ENCODE measurements around the gene ABAT. TPM values are rescaled to one million over a fixed set of nuclear protein-coding genes. Genes with fewer than 3 reads are reported as not detected.

ABAT gene
- total RNA-seq, 2 experiments from 2014 or later = 2.0 to 6.7 TPM

DNA sequence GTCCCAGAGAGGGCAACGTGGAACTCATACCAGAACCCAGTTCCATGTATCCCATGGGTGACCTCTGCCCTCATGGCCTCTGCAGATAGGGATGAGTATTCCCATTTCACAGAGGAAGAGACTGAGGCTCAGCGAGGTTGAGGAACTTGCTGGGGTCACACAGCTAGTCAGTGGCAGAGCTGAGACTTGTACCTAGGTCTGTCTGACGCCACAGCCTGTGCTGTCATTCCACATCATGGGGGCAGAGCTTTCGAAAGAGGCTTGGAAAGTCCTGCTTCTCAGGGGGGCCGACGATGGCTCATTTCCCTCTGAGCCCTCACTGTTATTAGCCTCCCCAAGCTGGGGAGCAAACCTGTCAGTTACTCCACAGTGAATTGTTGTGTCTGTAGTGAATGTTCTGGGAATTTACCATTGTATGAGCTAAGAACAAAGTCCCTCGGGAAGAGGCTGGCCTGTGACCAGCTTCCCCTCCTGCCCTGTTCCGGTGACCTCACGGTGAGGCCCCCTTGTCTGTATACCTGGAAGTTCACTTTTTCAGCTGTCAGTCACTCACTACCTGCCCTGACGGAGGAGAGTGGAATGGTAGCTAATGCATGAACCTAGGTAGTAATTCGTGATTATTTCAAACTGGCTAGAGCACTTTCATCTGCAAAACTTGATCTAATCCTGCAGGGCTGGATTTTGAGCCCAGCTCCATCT is 44.0 kb upstream of the ABAT start:
- H2AFZ ChIP-seq (ENCODE audit: low read length) = no peak overlapping the region
- H3K9me3 ChIP-seq (ENCODE audit: low read length) = no peaks in the 10 kb centered on the region
- H3K4me3 ChIP-seq (ENCODE audit: low read depth, low read length, poor library complexity, severe bottlenecking) = no peak overlapping the region
- ChIA-PET CTCF (ENCODE audit: unreplicated experiment) (no interaction called here), POLR2A (no interaction called here)
- H3K36me3 ChIP-seq (ENCODE audit: insufficient read depth, low read length) = peaks cover 91% of the 10 kb centered on the region
- H3K27ac ChIP-seq (ENCODE audit: low read depth, low read length, poor library complexity, severe bottlenecking) = no peak overlapping the region
- H3K4me1 ChIP-seq (ENCODE audit: insufficient read depth, low read length, poor library complexity, severe bottlenecking) = no peaks in the 10 kb centered on the region
- intact Hi-C loops (cut with micrococcal nuclease; ENCODE audit: unreplicated experiment) = no loop called here
- no peak for DNase-seq (ENCODE audit: low spot score)
- TF ChIP-seq, protein P1, sequence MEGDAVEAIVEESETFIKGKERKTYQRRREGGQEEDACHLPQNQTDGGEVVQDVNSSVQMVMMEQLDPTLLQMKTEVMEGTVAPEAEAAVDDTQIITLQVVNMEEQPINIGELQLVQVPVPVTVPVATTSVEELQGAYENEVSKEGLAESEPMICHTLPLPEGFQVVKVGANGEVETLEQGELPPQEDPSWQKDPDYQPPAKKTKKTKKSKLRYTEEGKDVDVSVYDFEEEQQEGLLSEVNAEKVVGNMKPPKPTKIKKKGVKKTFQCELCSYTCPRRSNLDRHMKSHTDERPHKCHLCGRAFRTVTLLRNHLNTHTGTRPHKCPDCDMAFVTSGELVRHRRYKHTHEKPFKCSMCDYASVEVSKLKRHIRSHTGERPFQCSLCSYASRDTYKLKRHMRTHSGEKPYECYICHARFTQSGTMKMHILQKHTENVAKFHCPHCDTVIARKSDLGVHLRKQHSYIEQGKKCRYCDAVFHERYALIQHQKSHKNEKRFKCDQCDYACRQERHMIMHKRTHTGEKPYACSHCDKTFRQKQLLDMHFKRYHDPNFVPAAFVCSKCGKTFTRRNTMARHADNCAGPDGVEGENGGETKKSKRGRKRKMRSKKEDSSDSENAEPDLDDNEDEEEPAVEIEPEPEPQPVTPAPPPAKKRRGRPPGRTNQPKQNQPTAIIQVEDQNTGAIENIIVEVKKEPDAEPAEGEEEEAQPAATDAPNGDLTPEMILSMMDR (conservative IDR thresholded peaks at IDR 0.05; ENCODE audit: low read length) = no peak
- no peak for TF ChIP-seq EZH2phosphoT487 (IDR thresholded peaks at IDR 0.05; ENCODE audit: borderline replicate concordance, low read depth, low read length)
- H3K9me2 ChIP-seq (ENCODE audit: insufficient read depth, low read length) = no peaks in the 10 kb centered on the region
- H3K79me2 ChIP-seq (ENCODE audit: insufficient read depth, low read depth, low read length) = no peaks in the 10 kb centered on the region
- no peaks in the 10 kb centered on the region for H4K20me1 ChIP-seq (ENCODE audit: insufficient read depth, low read length)
- H3K4me2 ChIP-seq (ENCODE audit: low read length) = no peak overlapping the region
- BruUV-seq (replicated peaks) = no TSS peak

DNA sequence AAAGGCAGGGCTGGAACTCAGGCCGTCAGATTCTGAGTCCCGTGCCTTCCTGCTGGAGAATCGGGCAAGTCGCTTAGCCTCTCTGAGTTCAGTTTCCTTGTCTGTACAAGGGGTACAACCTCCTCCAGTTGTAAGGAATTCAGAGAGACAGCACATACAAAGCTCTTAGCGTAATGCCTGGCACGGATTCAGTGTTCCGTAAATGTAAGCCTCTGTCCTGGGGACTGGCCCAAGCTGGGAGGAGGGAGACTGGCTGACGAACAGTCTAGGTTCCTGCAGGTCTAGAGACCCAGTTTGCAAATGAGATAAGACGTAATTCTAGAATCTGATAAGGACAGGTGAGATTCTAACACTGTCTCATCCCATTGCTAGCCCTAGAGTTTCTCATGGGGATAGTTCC is 43.0 kb upstream of the ABAT start:
- peaks cover 89% of the 10 kb centered on the region for H3K36me3 ChIP-seq (ENCODE audit: insufficient read depth, low read length)
- TF ChIP-seq, protein P1 (conservative IDR thresholded peaks at IDR 0.05; ENCODE audit: low read length) = no peak
- TF ChIP-seq EZH2phosphoT487 (IDR thresholded peaks at IDR 0.05; ENCODE audit: borderline replicate concordance, low read depth, low read length) = no peak
- no peak for DNase-seq (ENCODE audit: low spot score)
- H3K4me3 ChIP-seq (ENCODE audit: low read depth, low read length, poor library complexity, severe bottlenecking) = no peak overlapping the region
- no peaks in the 10 kb centered on the region for H3K4me1 ChIP-seq (ENCODE audit: insufficient read depth, low read length, poor library complexity, severe bottlenecking)
- BruUV-seq (replicated peaks) = no TSS peak
- POLR2A ChIA-PET = no interaction called here
- H3K27ac ChIP-seq (ENCODE audit: low read depth, low read length, poor library complexity, severe bottlenecking) = no peak overlapping the region
- no peaks in the 10 kb centered on the region for H3K79me2 ChIP-seq (ENCODE audit: insufficient read depth, low read depth, low read length)
- no peaks in the 10 kb centered on the region for H3K9me3 ChIP-seq (ENCODE audit: low read length)
- no peaks in the 10 kb centered on the region for H3K9me2 ChIP-seq (ENCODE audit: insufficient read depth, low read length)
- intact Hi-C loops (cut with micrococcal nuclease; ENCODE audit: unreplicated experiment) = no loop called here
- no peak overlapping the region for H2AFZ ChIP-seq (ENCODE audit: low read length)
- CTCF ChIA-PET (ENCODE audit: unreplicated experiment) = no interaction called here
- no peak overlapping the region for H3K4me2 ChIP-seq (ENCODE audit: low read length)
- no peaks in the 10 kb centered on the region for H4K20me1 ChIP-seq (ENCODE audit: insufficient read depth, low read length)

DNA sequence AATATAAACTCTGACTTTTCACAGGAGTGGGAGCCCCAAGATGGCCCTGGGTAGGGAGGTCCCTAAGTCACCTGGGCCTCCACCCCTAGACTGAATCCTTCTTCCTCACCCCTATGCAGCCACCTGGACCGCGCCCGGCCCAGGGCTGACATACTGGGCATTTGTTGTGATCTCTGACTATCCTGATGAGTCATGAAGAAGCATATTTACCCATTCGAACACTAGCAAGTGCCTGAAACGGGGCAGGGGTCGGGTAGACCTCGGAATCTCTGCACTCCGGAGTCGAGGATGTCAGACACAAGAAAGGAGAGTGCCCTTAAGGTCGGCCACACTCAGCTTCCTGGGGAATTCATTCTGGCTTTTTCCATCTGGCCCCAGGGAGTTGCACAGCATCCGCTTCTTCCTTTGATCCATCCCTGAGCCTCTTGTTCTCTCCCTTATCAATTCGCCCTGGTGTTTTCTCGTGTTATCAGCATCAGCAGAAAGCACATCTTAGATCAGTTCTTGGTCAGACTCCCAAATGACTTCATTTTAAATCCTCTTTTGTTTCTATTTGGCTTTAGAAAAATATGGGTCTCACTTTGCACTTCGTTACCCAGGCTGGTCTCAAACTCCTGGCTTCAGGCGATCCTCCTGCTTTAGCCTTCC is 42.5 kb upstream of the ABAT start:
- Histone ChIP-seq H3K36me3 (ENCODE audit: insufficient read depth, low read length) (peaks cover 91% of the 10 kb centered on the region), H4K20me1 (ENCODE audit: insufficient read depth, low read length) (no peaks in the 10 kb centered on the region), H3K9me2 (ENCODE audit: insufficient read depth, low read length) (no peaks in the 10 kb centered on the region), H2AFZ (ENCODE audit: low read length) (no peak overlapping the region), H3K9me3 (ENCODE audit: low read length) (no peaks in the 10 kb centered on the region), H3K4me3 (ENCODE audit: low read depth, low read length, poor library complexity, severe bottlenecking) (no peak overlapping the region), H3K4me1 (ENCODE audit: insufficient read depth, low read length, poor library complexity, severe bottlenecking) (no peaks in the 10 kb centered on the region), H3K27ac (ENCODE audit: low read depth, low read length, poor library complexity, severe bottlenecking) (no peak overlapping the region), H3K79me2 (ENCODE audit: insufficient read depth, low read depth, low read length) (no peaks in the 10 kb centered on the region), H3K4me2 (ENCODE audit: low read length) (no peak overlapping the region)
- POLR2A ChIA-PET = no interaction called here
- CTCF ChIA-PET (ENCODE audit: unreplicated experiment) = no interaction called here
- intact Hi-C loops (cut with micrococcal nuclease; ENCODE audit: unreplicated experiment) = no loop called here
- TF ChIP-seq, protein P1 (conservative IDR thresholded peaks at IDR 0.05; ENCODE audit: low read length) = no peak
- no peak for TF ChIP-seq EZH2phosphoT487 (IDR thresholded peaks at IDR 0.05; ENCODE audit: borderline replicate concordance, low read depth, low read length)
- BruUV-seq (replicated peaks) = no TSS peak
- no peak for DNase-seq (ENCODE audit: low spot score)

All from OCI-LY7 (cell line).